SK-N-SH treated with all-trans-retinoic acid at 6 μM for 48 hours (cell line): ENCODE data around the gene DEFB127.

Experiments
- ATAC-seq: fragments of 200-7000 bp; cut with Tn5 transposase; 3 replicates; pipeline ENCODE4 v1.9.1; 2020; ENCODE audit warnings: mild to moderate bottlenecking, moderate library complexity
- ARNTL ChIP-seq: fragments of 450-650 bp; formaldehyde crosslinking; IDR thresholded peaks from 2 replicates; pipeline ENCODE4 v1.5.0; 2020; ENCODE audit warnings: low read depth, mild to moderate bottlenecking, moderate library complexity, borderline replicate concordance
- BACH2 ChIP-seq: fragments of 250-450 bp; sonication (Bioruptor Pico); IDR thresholded peaks from 2 replicates; pipeline ENCODE4 v1.9.0; 2021; ENCODE audit warnings: mild to moderate bottlenecking, borderline replicate concordance
- CREB5 ChIP-seq: fragments of 250-450 bp; sonication (Bioruptor Pico); IDR thresholded peaks from 2 replicates; pipeline ENCODE4 v1.5.1; 2020; ENCODE audit warnings: low read depth, mild to moderate bottlenecking, moderate library complexity
- CSDC2 ChIP-seq: fragments of 250-450 bp; sonication (Bioruptor Pico); IDR thresholded peaks from 2 replicates; pipeline ENCODE4 v1.5.0; 2020; ENCODE audit warnings: mild to moderate bottlenecking, moderate library complexity
- CSRNP3 ChIP-seq: fragments of 250-450 bp; sonication (Bioruptor Pico); IDR thresholded peaks from 2 replicates; pipeline ENCODE4 v1.5.1; 2021; ENCODE audit warnings: mild to moderate bottlenecking, moderate library complexity
- ESRRG ChIP-seq: fragments of 250-450 bp; sonication (Bioruptor Pico); IDR thresholded peaks from 2 replicates; pipeline ENCODE4 v1.6.1; 2021; ENCODE audit warnings: mild to moderate bottlenecking
- GLIS3 ChIP-seq: fragments of 250-450 bp; sonication (Bioruptor Pico); IDR thresholded peaks from 2 replicates; pipeline ENCODE4 v1.5.0; 2020; ENCODE audit warnings: mild to moderate bottlenecking, moderate library complexity
- ISL1 ChIP-seq: fragments of 250-450 bp; sonication (Bioruptor Pico); IDR thresholded peaks from 2 replicates; pipeline ENCODE4 v2.1.2; 2022; ENCODE audit warnings: mild to moderate bottlenecking, moderate library complexity
- OSR1 ChIP-seq: fragments of 250-450 bp; sonication (Bioruptor Pico); IDR thresholded peaks from 2 replicates; pipeline ENCODE4 v1.8.0; 2022; ENCODE audit warnings: moderate library complexity, mild to moderate bottlenecking, inconsistent platforms
- PATZ1 ChIP-seq: fragments of 250-450 bp; sonication (Bioruptor Pico); IDR thresholded peaks from 2 replicates; pipeline ENCODE4 v1.8.0; 2020; ENCODE audit warnings: mild to moderate bottlenecking, moderate library complexity, borderline replicate concordance
- RARB ChIP-seq: fragments of 250-450 bp; sonication (Bioruptor Pico); IDR thresholded peaks from 2 replicates; pipeline ENCODE4 v1.8.0; 2021; ENCODE audit warnings: mild to moderate bottlenecking, moderate library complexity
- SNAI2 ChIP-seq: fragments of 250-450 bp; sonication (Bioruptor Pico); IDR thresholded peaks from 2 replicates; pipeline ENCODE4 v1.5.0; 2020; ENCODE audit warnings: mild to moderate bottlenecking, moderate library complexity
- TCF4 ChIP-seq: fragments of 250-450 bp; sonication (Bioruptor Pico); IDR thresholded peaks from 2 replicates; pipeline ENCODE4 v1.8.0; 2021; ENCODE audit warnings: mild to moderate bottlenecking, moderate library complexity, borderline replicate concordance
- TOX ChIP-seq: fragments of 250-450 bp; sonication (Bioruptor Pico); IDR thresholded peaks from 2 replicates; pipeline ENCODE4 v1.8.0; 2021; ENCODE audit warnings: mild to moderate bottlenecking, moderate library complexity, borderline replicate concordance
- TSHZ2 ChIP-seq: fragments of 250-450 bp; sonication (Bioruptor Pico); IDR thresholded peaks from 2 replicates; pipeline ENCODE4 v1.5.0; 2020; ENCODE audit warnings: mild to moderate bottlenecking, moderate library complexity
- ZC3H10 ChIP-seq: fragments of 250-450 bp; sonication (Bioruptor Pico); IDR thresholded peaks from 2 replicates; pipeline ENCODE4 v1.5.1; 2021; ENCODE audit warnings: mild to moderate bottlenecking, moderate library complexity
- ZFP3 ChIP-seq: fragments of 250-450 bp; sonication (Bioruptor Pico); IDR thresholded peaks from 2 replicates; pipeline ENCODE4 v1.5.0; 2020; ENCODE audit warnings: mild to moderate bottlenecking, moderate library complexity
- ZFP30 ChIP-seq: fragments of 450-650 bp; formaldehyde crosslinking; IDR thresholded peaks from 2 replicates; pipeline ENCODE4 v1.5.0; 2022; ENCODE audit warnings: mild to moderate bottlenecking, moderate library complexity
- ZNF565 ChIP-seq: fragments of 450-650 bp; formaldehyde crosslinking; conservative IDR thresholded peaks from 2 replicates; pipeline ENCODE4 v1.5.0; 2020; ENCODE audit warnings: low read depth, mild to moderate bottlenecking, moderate library complexity
- ZNF70 ChIP-seq: fragments of 450-650 bp; formaldehyde crosslinking; IDR thresholded peaks from 2 replicates; pipeline ENCODE4 v1.5.0; 2020; ENCODE audit warnings: mild to moderate bottlenecking, moderate library complexity
- ZNF8 ChIP-seq: fragments of 450-650 bp; formaldehyde crosslinking; IDR thresholded peaks from 2 replicates; pipeline ENCODE4 v1.5.0; 2020; ENCODE audit warnings: mild to moderate bottlenecking, moderate library complexity

DEFB127 gene

GRCh38 chr20:142290-142689 is 15.0 kb upstream of the DEFB127 start, which contains the start of gene DEFB126:
TSS of gene DEFB126 (plus strand) at chr20:142590. CDS start at chr20:142629, 39 bp downstream.
- ATAC-seq, result no peak
- TF ChIP-seq CSRNP3 (no peak), TCF4 (CRISPR knock-in tag) (no peak), CSDC2 (CRISPR knock-in tag) (no peak), SNAI2 (no peak), ESRRG (CRISPR knock-in tag) (no peak), PATZ1 (CRISPR knock-in tag) (no peak), CREB5 (CRISPR knock-in tag) (no peak), ZC3H10 (CRISPR knock-in tag) (no peak), ZNF70 (no peak), TOX (CRISPR knock-in tag) (no peak), ARNTL (no peak), GLIS3 (no peak)

- ATAC-seq, result no peak
- no peak for TF ChIP-seq RARB (CRISPR knock-in tag)
- no peak for TF ChIP-seq BACH2 (CRISPR knock-in tag)
- TF ChIP-seq ARNTL, result no peak
- no peak for TF ChIP-seq ZFP3 (CRISPR knock-in tag)
- no peak for TF ChIP-seq ISL1 (CRISPR knock-in tag)
- no peak for TF ChIP-seq PATZ1 (CRISPR knock-in tag)
- no peak for TF ChIP-seq CREB5 (CRISPR knock-in tag)
- TF ChIP-seq ZNF8 (CRISPR knock-in tag), result no peak
- TF ChIP-seq ZC3H10 (CRISPR knock-in tag), result no peak
- TF ChIP-seq OSR1, result no peak
- no peak for TF ChIP-seq ESRRG (CRISPR knock-in tag)
- TF ChIP-seq CSRNP3, result no peak
- no peak for TF ChIP-seq ZNF70
- no peak for TF ChIP-seq ZNF565 (CRISPR knock-in tag)
- TF ChIP-seq TSHZ2 (CRISPR knock-in tag), result no peak
- TF ChIP-seq ZFP30 (CRISPR knock-in tag), result no peak
- no peak for TF ChIP-seq TCF4 (CRISPR knock-in tag)
Measured at GRCh38 chr20:145877-146276, 11.4 kb upstream of the DEFB127 start.
